Breast epithelium (tissue), 4 donors: Measurements from ENCODE around the gene PHYKPL. TPM values are rescaled to one million over a fixed set of nuclear protein-coding genes. Genes with fewer than 3 reads are reported as not detected.
"Not testable (repeated sequence)": the region's sequence is repeated elsewhere in the genome, so short reads cannot be mapped to it uniquely, and the experiment has no call there.

Experiments
- DNase-seq, 2 donors: peaks; one replicate each; pipeline ENCODE4 v3.0.0-alpha.2; 2019; ENCODE audit warnings: low spot score in 2 of 2
- H3K27ac ChIP-seq, 2 donors: fragments of 200-600 bp; sonication (generic) in 1 of 2; one replicate each; pipeline ENCODE4 v1.5.1; 2016 to 2019; ENCODE audit warnings: mild to moderate bottlenecking in 1 of 2
- H3K27me3 ChIP-seq, 2 donors: fragments of 200-600 bp; sonication (generic) in 1 of 2; one replicate each; pipeline versions ENCODE4 v1.5.1 to v1.6.0; 2017 to 2019; ENCODE audit warnings: control low read depth in 1 of 2, mild to moderate bottlenecking in 1 of 2
- H3K36me3 ChIP-seq: fragments of 200-600 bp; one replicate; pipeline ENCODE4 v1.5.1; 2019
- H3K4me1 ChIP-seq, 2 donors: fragments of 200-600 bp; sonication (generic); one replicate each; pipeline ENCODE4 v1.5.1; 2016 to 2019; ENCODE audit warnings: control low read depth in 1 of 2
- H3K4me3 ChIP-seq, 3 donors: fragments of 200-600 bp; sonication (generic); 1 replicate in 2 of 3; 2 replicates in 1 of 3; pipeline ENCODE4 v1.5.1; 2016 to 2019; ENCODE audit warnings: mild to moderate bottlenecking in 3 of 3, moderate library complexity in 2 of 3
- H3K9me3 ChIP-seq, 2 donors: fragments of 200-600 bp; sonication (generic) in 1 of 2; one replicate each; pipeline ENCODE4 v1.5.1; 2016 to 2019; ENCODE audit warnings: control low read depth in 1 of 2
- CTCF ChIP-seq, 3 donors: fragments of 450-650 bp; IDR thresholded peaks; one replicate each; pipeline ENCODE4 v1.5.1; 2016 to 2017; ENCODE audit warnings: antibody characterized with exemption in 3 of 3, mild to moderate bottlenecking in 3 of 3, moderate library complexity in 3 of 3
- POLR2A ChIP-seq: fragments of 450-650 bp; IDR thresholded peaks from one replicate; pipeline ENCODE4 v1.6.1; 2016; ENCODE audit warnings: antibody characterized with exemption, mild to moderate bottlenecking, moderate library complexity
- POLR2AphosphoS5 ChIP-seq, 3 donors: sonication (generic); formaldehyde crosslinking; IDR thresholded peaks; one replicate each; pipeline ENCODE4 v1.6.1; 2017; ENCODE audit warnings: antibody characterized with exemption in 3 of 3
- intact Hi-C: fragments of 100-400 bp; cut with DNase I; formaldehyde crosslinking; loops from one replicate; pipeline ENCODE4 v1.15.1; 2023; ENCODE audit warnings: low total_unique reads
- total RNA-seq, 3 donors: library from RNA; depleted of rRNA; stranded (reverse); fragments of >200 nt; gene quantifications; one replicate each; pipeline ENCODE4 v1.1.0, GENCODE V29; 2016

PHYKPL gene
- total RNA-seq, 3 donors from 2014 or later = 63.4 to 94.1 (median 77.7) TPM

- no peak for TF ChIP-seq POLR2A
- TF ChIP-seq POLR2AphosphoS5 (IDR thresholded peaks at IDR 0.05) = no peak
- TF ChIP-seq CTCF (IDR thresholded peaks at IDR 0.05) = no peak
- DNase-seq = no peak
- intact Hi-C loops = no loop called here
- Histone ChIP-seq H3K36me3 (no peaks in the 10 kb centered on the region), H3K27me3 (no peaks in the 10 kb centered on the region), H3K27ac (no peak overlapping the region), H3K4me1 (no peaks in the 10 kb centered on the region), H3K9me3 (no peaks in the 10 kb centered on the region), H3K4me3 (no peak overlapping the region)
Observed at GRCh38 chr5:178261666-178262600, 29.3 kb upstream of the PHYKPL start.

GRCh38 chr5:178259623-178260536, 27.3 kb upstream of the PHYKPL start:
- no peaks in the 10 kb centered on the region for H3K4me1 ChIP-seq
- no peaks in the 10 kb centered on the region for H3K36me3 ChIP-seq
- DNase-seq = no peak
- TF ChIP-seq POLR2AphosphoS5 (IDR thresholded peaks at IDR 0.05) (no peak), CTCF (IDR thresholded peaks at IDR 0.05) (no peak), POLR2A (no peak)
- no peaks in the 10 kb centered on the region for H3K9me3 ChIP-seq
- H3K27ac ChIP-seq = no peak overlapping the region
- intact Hi-C loops = no loop called here
- no peaks in the 10 kb centered on the region for H3K27me3 ChIP-seq
- H3K4me3 ChIP-seq = no peak overlapping the region

- no peaks in the 10 kb centered on the region for H3K27me3 ChIP-seq
- no peaks in the 10 kb centered on the region for H3K36me3 ChIP-seq
- H3K9me3 ChIP-seq = no peaks in the 10 kb centered on the region
- no peak for DNase-seq
- H3K27ac ChIP-seq = no peak overlapping the region
- intact Hi-C loops = no loop called here
- no peak for TF ChIP-seq POLR2A
- no peak for TF ChIP-seq POLR2AphosphoS5 (IDR thresholded peaks at IDR 0.05)
- no peak for TF ChIP-seq CTCF (IDR thresholded peaks at IDR 0.05)
- no peaks in the 10 kb centered on the region for H3K4me1 ChIP-seq
- H3K4me3 ChIP-seq = no peak overlapping the region
Observed at GRCh38 chr5:178257650-178258049, 25.0 kb upstream of the PHYKPL start.

- Histone ChIP-seq H3K9me3 (no peaks in the 10 kb centered on the region), H3K27ac (no peak overlapping the region), H3K36me3 (no peaks in the 10 kb centered on the region), H3K4me1 (no peaks in the 10 kb centered on the region), H3K4me3 (no peak overlapping the region), H3K27me3 (no peaks in the 10 kb centered on the region)
- TF ChIP-seq POLR2A = no peak
- no peak for TF ChIP-seq POLR2AphosphoS5 (IDR thresholded peaks at IDR 0.05)
- TF ChIP-seq CTCF (IDR thresholded peaks at IDR 0.05) = no peak
- intact Hi-C loops = no loop called here
- no peak for DNase-seq
Observed at GRCh38 chr5:178256746-178257145, 24.1 kb upstream of the PHYKPL start.

- H3K27me3 ChIP-seq, H3K27ac ChIP-seq, DNase-seq, intact Hi-C loops, H3K9me3 ChIP-seq, H3K36me3 ChIP-seq, H3K4me1 ChIP-seq, H3K4me3 ChIP-seq: not testable (repeated sequence)
Observed at GRCh38 chr5:178253632-178254031, 21.0 kb upstream of the PHYKPL start.
